ENCODE measurements around the gene RB1.
"Not testable (repeated sequence)": the region's sequence is repeated elsewhere in the genome, so short reads cannot be mapped to it uniquely, and the experiment has no call there.

RB1 gene

GRCh38 chr13:48411841-48412531 lies 108.4 kb downstream of the RB1 start:
- DNase-seq = no peak

- DNase-seq = peak in 1 of 2 donors; percentile 35
These were observed 109.4 kb downstream of the RB1 start, which contains the start of gene LPAR6 for GRCh38 chr13:48412881-48413351. Gene LPAR6, minus strand, starts transcription at chr13:48413113. Its CDS starts 690 bp downstream, at chr13:48412423.

GRCh38 chr13:48414501-48414900 lies 111.0 kb downstream of the RB1 start:
- DNase-seq = no peak

- no peak for DNase-seq
These were observed 112.0 kb downstream of the RB1 start for GRCh38 chr13:48415516-48415915.

- not testable (repeated sequence) for DNase-seq
These were observed 118.5 kb downstream of the RB1 start for GRCh38 chr13:48422003-48422402.

- no peak for DNase-seq
These were observed 120.7 kb downstream of the RB1 start for GRCh38 chr13:48424212-48424611.

- DNase-seq = no peak
These were observed 122.5 kb downstream of the RB1 start for GRCh38 chr13:48426052-48426451.

- not testable (repeated sequence) for DNase-seq
These were observed 123.3 kb downstream of the RB1 start for GRCh38 chr13:48426755-48427298.

GRCh38 chr13:48429036-48429435 lies 125.5 kb downstream of the RB1 start:
- DNase-seq = no peak

GRCh38 chr13:48429886-48430285 lies 126.3 kb downstream of the RB1 start:
- no peak for DNase-seq

- DNase-seq = no peak
These were observed 127.9 kb downstream of the RB1 start for GRCh38 chr13:48431431-48431830.

- DNase-seq = no peak
These were observed 128.6 kb downstream of the RB1 start for GRCh38 chr13:48431987-48432615.

GRCh38 chr13:48434200-48434599 lies 130.6 kb downstream of the RB1 start:
- DNase-seq = no peak

GRCh38 chr13:48436661-48437288 lies 133.2 kb downstream of the RB1 start:
- no peak for DNase-seq

GRCh38 chr13:48437371-48437770 lies 133.8 kb downstream of the RB1 start:
- peak in 1 of 2 donors; percentile 42 for DNase-seq

- no peak for DNase-seq
These were observed 140.1 kb downstream of the RB1 start for GRCh38 chr13:48443442-48444208.

GRCh38 chr13:48446464-48446863 lies 142.9 kb downstream of the RB1 start:
- no peak for DNase-seq

- no peak for DNase-seq
These were observed 144.9 kb downstream of the RB1 start for GRCh38 chr13:48448285-48448958.

GRCh38 chr13:48448959-48449614 lies 145.5 kb downstream of the RB1 start:
- DNase-seq = no peak

- DNase-seq = no peak
These were observed 146.1 kb downstream of the RB1 start for GRCh38 chr13:48449656-48450055.

GRCh38 chr13:48451196-48451595 lies 147.6 kb downstream of the RB1 start:
- DNase-seq = not testable (repeated sequence)

GRCh38 chr13:48456546-48456945 lies 153.0 kb downstream of the RB1 start:
- no peak for DNase-seq

Measured in hippocampal formation (tissue), 2 donors.